WTC11 (cell line): ENCODE measurements around the gene ACBD6. TPM values are rescaled to one million over a fixed set of nuclear protein-coding genes. Genes with fewer than 3 reads are reported as not detected.
A peak's percentile ranks its signal among the peaks of the same experiment; 100 is the strongest.

ENCODE experiments used
- ATAC-seq: fragments of 200-7000 bp; cut with Tn5 transposase; 2 replicates; pipeline ENCODE4 v1.10.0; 2021; ENCODE audit warnings: mild to moderate bottlenecking, moderate library complexity
- CTCF ChIA-PET: fragments of 300-600 bp; sonication (Branson Sonifier 250); formaldehyde crosslinking; loops from one replicate; lab custom pipeline; 2021; ENCODE audit warnings: antibody characterized with exemption; lab: Charles Lee
- POLR2A ChIA-PET: fragments of 350-600 bp; sonication (Branson Sonifier 250); formaldehyde crosslinking; loops from one replicate; lab custom pipeline; 2021; ENCODE audit warnings: antibody characterized with exemption; lab: Charles Lee
- DNase-seq: peaks from one replicate; pipeline ENCODE4 v3.0.0; 2021; ENCODE audit warnings: low spot score
- H3K27ac Mint-ChIP-seq: 2 replicates; pipeline ENCODE4 v1.8.0; 2021; ENCODE audit warnings: mixed read lengths
- H3K27me3 Mint-ChIP-seq: 2 replicates; pipeline ENCODE4 v1.8.0; 2021; ENCODE audit warnings: low read depth, mild to moderate bottlenecking, moderate library complexity, mixed read lengths
- H3K36me3 Mint-ChIP-seq: 2 replicates; pipeline ENCODE4 v1.8.0; 2021; ENCODE audit warnings: mixed read lengths
- H3K4me1 Mint-ChIP-seq: 2 replicates; pipeline ENCODE4 v1.8.0; 2022; ENCODE audit warnings: mixed read lengths
- H3K4me3 Mint-ChIP-seq: 2 replicates; pipeline ENCODE4 v1.8.0; 2021; ENCODE audit warnings: mild to moderate bottlenecking, moderate library complexity, mixed read lengths
- H3K9me3 Mint-ChIP-seq: 2 replicates; pipeline ENCODE4 v1.8.0; 2021; ENCODE audit warnings: mixed read lengths
- ELF4 ChIP-seq: sonication (generic); formaldehyde crosslinking; IDR thresholded peaks from 2 replicates; pipeline ENCODE4 v1.8.1; 2022; ENCODE audit warnings: low read depth, mild to moderate bottlenecking, moderate library complexity, missing genetic modification reagents
- EMX1 ChIP-seq: fragments of 250-450 bp; sonication (Bioruptor Pico); IDR thresholded peaks from 2 replicates; pipeline ENCODE4 v1.8.0; 2021; ENCODE audit warnings: mild to moderate bottlenecking
- ETV6 ChIP-seq: sonication (generic); formaldehyde crosslinking; IDR thresholded peaks from 2 replicates; pipeline ENCODE4 v1.8.1; 2022; ENCODE audit warnings: mild to moderate bottlenecking, missing genetic modification reagents
- GABPB1 ChIP-seq: sonication (generic); formaldehyde crosslinking; IDR thresholded peaks from 2 replicates; pipeline ENCODE4 v1.8.1; 2023; ENCODE audit warnings: mild to moderate bottlenecking, missing genetic modification reagents
- HMGA2 ChIP-seq: fragments of 250-450 bp; sonication (Bioruptor Pico); IDR thresholded peaks from 2 replicates; pipeline ENCODE4 v1.4.0; 2021; ENCODE audit warnings: mild to moderate bottlenecking, moderate library complexity
- NFE2L1 ChIP-seq: sonication (generic); formaldehyde crosslinking; IDR thresholded peaks from 2 replicates; pipeline ENCODE4 v1.8.1; 2023; ENCODE audit warnings: missing genetic modification reagents
- NR2C2 ChIP-seq: sonication (generic); formaldehyde crosslinking; IDR thresholded peaks from 2 replicates; pipeline ENCODE4 v1.8.0; 2022; ENCODE audit warnings: mild to moderate bottlenecking, missing genetic modification reagents
- PRRX2 ChIP-seq: fragments of 250-450 bp; sonication (Bioruptor Pico); IDR thresholded peaks from 2 replicates; pipeline ENCODE4 v1.8.0; 2021; ENCODE audit warnings: mild to moderate bottlenecking
- SMAD3 ChIP-seq: sonication (generic); formaldehyde crosslinking; IDR thresholded peaks from 2 replicates; pipeline ENCODE4 v1.8.0; 2022; ENCODE audit warnings: missing genetic modification reagents, mild to moderate bottlenecking, borderline replicate concordance
- TCF7 ChIP-seq: sonication (generic); formaldehyde crosslinking; IDR thresholded peaks from 2 replicates; pipeline ENCODE4 v1.8.0; 2022; ENCODE audit warnings: mild to moderate bottlenecking, low read depth, missing genetic modification reagents, moderate library complexity
- TEAD1 ChIP-seq: sonication (generic); formaldehyde crosslinking; IDR thresholded peaks from 2 replicates; pipeline ENCODE4 v1.8.0; 2022; ENCODE audit warnings: mild to moderate bottlenecking, missing genetic modification reagents
- USF1 ChIP-seq: sonication (generic); formaldehyde crosslinking; IDR thresholded peaks from 2 replicates; pipeline ENCODE4 v1.8.0; 2022; ENCODE audit warnings: mild to moderate bottlenecking, missing genetic modification reagents
- ZBTB21 ChIP-seq: sonication (generic); formaldehyde crosslinking; IDR thresholded peaks from 2 replicates; pipeline ENCODE4 v1.8.1; 2023; ENCODE audit warnings: mild to moderate bottlenecking, missing genetic modification reagents, borderline replicate concordance
- ZBTB43 ChIP-seq: sonication (generic); formaldehyde crosslinking; IDR thresholded peaks from 2 replicates; pipeline ENCODE4 v1.8.1; 2023; ENCODE audit warnings: mild to moderate bottlenecking, missing genetic modification reagents
- ZNF263 ChIP-seq: sonication (generic); formaldehyde crosslinking; IDR thresholded peaks from 2 replicates; pipeline ENCODE4 v1.8.1; 2022; ENCODE audit warnings: low read depth, mild to moderate bottlenecking, moderate library complexity, missing genetic modification reagents
- ZNF317 ChIP-seq: sonication (generic); formaldehyde crosslinking; IDR thresholded peaks from 2 replicates; pipeline ENCODE4 v1.8.1; 2023; ENCODE audit warnings: low read depth, mild to moderate bottlenecking, moderate library complexity, missing genetic modification reagents, borderline replicate concordance
- ZNF416 ChIP-seq: fragments of 250-450 bp; sonication (Bioruptor Pico); IDR thresholded peaks from 2 replicates; pipeline ENCODE4 v1.9.0; 2021; ENCODE audit warnings: mild to moderate bottlenecking, inconsistent platforms
- ZNF423 ChIP-seq: fragments of 250-450 bp; sonication (Bioruptor Pico); IDR thresholded peaks from 2 replicates; pipeline ENCODE4 v2.1.2; 2022; ENCODE audit warnings: mild to moderate bottlenecking, moderate library complexity
- ZNF512 ChIP-seq: sonication (generic); formaldehyde crosslinking; IDR thresholded peaks from 2 replicates; pipeline ENCODE4 v1.8.1; 2022; ENCODE audit warnings: missing genetic modification reagents, borderline replicate concordance
- ZNF532 ChIP-seq: fragments of 250-450 bp; sonication (Bioruptor Pico); IDR thresholded peaks from 2 replicates; pipeline ENCODE4 v1.9.0; 2021; ENCODE audit warnings: mild to moderate bottlenecking, borderline replicate concordance
- ZNF671 ChIP-seq: fragments of 250-450 bp; sonication (Bioruptor Pico); IDR thresholded peaks from 2 replicates; pipeline ENCODE4 v1.8.0; 2021; ENCODE audit warnings: mild to moderate bottlenecking
- total RNA-seq: library from RNA; stranded (reverse); gene quantifications from 3 replicates; pipeline ENCODE4 v1.2.3, GENCODE V29; 2021
- TF ChIP-seq, protein P1 (sequence below): sonication (generic); formaldehyde crosslinking; IDR thresholded peaks from 2 replicates; pipeline ENCODE4 v1.8.1; 2023; ENCODE audit warnings: mild to moderate bottlenecking, missing genetic modification reagents

ACBD6 gene
- total RNA-seq, 1 experiment from 2014 or later, result 53.5 TPM

GRCh38 chr1:180501865-180502360, 464 bp downstream of the ACBD6 start (continued):
- TF ChIP-seq, protein P1, sequence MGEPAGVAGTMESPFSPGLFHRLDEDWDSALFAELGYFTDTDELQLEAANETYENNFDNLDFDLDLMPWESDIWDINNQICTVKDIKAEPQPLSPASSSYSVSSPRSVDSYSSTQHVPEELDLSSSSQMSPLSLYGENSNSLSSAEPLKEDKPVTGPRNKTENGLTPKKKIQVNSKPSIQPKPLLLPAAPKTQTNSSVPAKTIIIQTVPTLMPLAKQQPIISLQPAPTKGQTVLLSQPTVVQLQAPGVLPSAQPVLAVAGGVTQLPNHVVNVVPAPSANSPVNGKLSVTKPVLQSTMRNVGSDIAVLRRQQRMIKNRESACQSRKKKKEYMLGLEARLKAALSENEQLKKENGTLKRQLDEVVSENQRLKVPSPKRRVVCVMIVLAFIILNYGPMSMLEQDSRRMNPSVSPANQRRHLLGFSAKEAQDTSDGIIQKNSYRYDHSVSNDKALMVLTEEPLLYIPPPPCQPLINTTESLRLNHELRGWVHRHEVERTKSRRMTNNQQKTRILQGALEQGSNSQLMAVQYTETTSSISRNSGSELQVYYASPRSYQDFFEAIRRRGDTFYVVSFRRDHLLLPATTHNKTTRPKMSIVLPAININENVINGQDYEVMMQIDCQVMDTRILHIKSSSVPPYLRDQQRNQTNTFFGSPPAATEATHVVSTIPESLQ, result no peak
- TF ChIP-seq ZNF263, result no peak
- no peak for TF ChIP-seq HMGA2 (CRISPR knock-in tag)
- TF ChIP-seq ZBTB43 (CRISPR knock-in tag), result no peak
- TF ChIP-seq PRRX2 (CRISPR knock-in tag), result no peak
- TF ChIP-seq ELF4, result no peak
- no peak for TF ChIP-seq ZNF416
- no peak for TF ChIP-seq USF1 (CRISPR knock-in tag)
- TF ChIP-seq TEAD1, result no peak

DNA sequence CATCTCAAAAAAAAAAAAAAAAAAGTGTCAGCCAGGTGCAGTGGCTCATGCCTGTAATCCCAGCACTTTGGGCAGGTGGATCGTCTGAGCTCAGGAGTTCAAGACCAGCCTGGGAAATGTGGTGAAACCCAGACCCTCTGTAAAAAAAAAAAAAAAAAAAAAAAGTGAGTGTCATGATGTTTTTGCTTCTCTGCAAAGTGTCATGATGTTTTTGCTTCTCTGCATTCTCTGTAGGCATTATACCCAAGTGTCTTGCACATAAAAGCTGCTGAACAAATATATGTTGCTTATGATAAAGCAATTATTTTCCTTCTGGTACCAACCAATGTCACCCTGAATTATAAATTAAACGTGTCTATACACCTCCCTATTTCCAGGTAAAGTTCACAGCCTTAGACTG, 1.7 kb downstream of the ACBD6 start:
- Mint-ChIP-seq H3K9me3 (no peaks in the 10 kb centered on the region), H3K27ac (no peak overlapping the region; the same call in 1 of the 2 replicates), H3K4me1 (peaks cover 24% of the 10 kb centered on the region), H3K4me3 (peak overlapping the region; percentile 93), H3K27me3 (peaks cover 12% of the 10 kb centered on the region), H3K36me3 (peaks cover 16% of the 10 kb centered on the region)
- POLR2A ChIA-PET, result no interaction called here
- TF ChIP-seq ELF4 (no peak), ZNF263 (no peak), SMAD3 (CRISPR knock-in tag) (no peak), NR2C2 (CRISPR knock-in tag) (no peak), ZBTB21 (no peak), ZNF671 (CRISPR knock-in tag) (no peak), ZNF532 (no peak), ETV6 (no peak), PRRX2 (CRISPR knock-in tag) (no peak), ZNF317 (CRISPR knock-in tag) (no peak), TCF7 (CRISPR knock-in tag) (no peak), ZNF423 (CRISPR knock-in tag) (no peak), ZNF512 (CRISPR knock-in tag) (no peak), NFE2L1 (CRISPR knock-in tag) (no peak), GABPB1 (CRISPR knock-in tag) (no peak), EMX1 (no peak)
- ATAC-seq (no peak), DNase-seq (no peak)
- CTCF ChIA-PET, result interaction anchor here (0.6 to 3.0 kb wide), 5 partner anchors 15 to 1775 kb away, joined by 3 to 21 read pairs (median 5); no protein-coding TSS in a partner anchor
